ENCODE results near the gene BTBD1. TPM values are rescaled to one million over a fixed set of nuclear protein-coding genes. Genes with fewer than 3 reads are reported as not detected.

Gene BTBD1
- total RNA-seq, 1 experiment from 2014 or later: 36.1 TPM

- peak overlapping the region; percentile 21 for H3K27ac Mint-ChIP-seq (ENCODE audit: unreplicated experiment)
- BruUV-seq (replicated peaks): no TSS peak
- H3K27me3 Mint-ChIP-seq (ENCODE audit: insufficient read depth, unreplicated experiment): no peaks in the 10 kb centered on the region
- no peak for TF ChIP-seq CTCF (IDR thresholded peaks at IDR 0.05; ENCODE audit: insufficient read depth in 1 of 2, low read depth in 1 of 2, low read length in 1 of 2, severe bottlenecking in 1 of 2, unreplicated experiment in 1 of 2)
- H3K4me1 Mint-ChIP-seq (ENCODE audit: low read depth, unreplicated experiment): peaks cover 10% of the 10 kb centered on the region
- CTCF ChIA-PET: no interaction called here
- POLR2A ChIA-PET: no interaction called here
- Histone ChIP-seq H3K4me3 (ENCODE audit: low read depth, low read length) (peak overlapping the region; percentile 81), H3K27me3 (replicated peaks; ENCODE audit: control insufficient read depth, insufficient read depth, low read length) (no peaks in the 10 kb centered on the region), H3K9me3 (no peaks in the 10 kb centered on the region), H3K36me3 (ENCODE audit: control insufficient read depth, insufficient read depth, low read length) (no peaks in the 10 kb centered on the region; the same call in 1 of the 2 replicates), H3K4me1 (peaks cover 39% of the 10 kb centered on the region)
- peaks cover 15% of the 10 kb centered on the region for H3K36me3 Mint-ChIP-seq (ENCODE audit: insufficient read depth, unreplicated experiment)
- intact Hi-C loops (cut with micrococcal nuclease; ENCODE audit: unreplicated experiment): loop anchor here (5.0 kb wide), 1 partner anchor 53 kb away; the partner anchor contains the start of gene C15orf40
- no peak for DNase-seq
- no peaks in the 10 kb centered on the region for H3K9me3 Mint-ChIP-seq (ENCODE audit: unreplicated experiment)
- H3K4me3 Mint-ChIP-seq (ENCODE audit: unreplicated experiment): peak overlapping the region; percentile 75
Observed at GRCh38 chr15:83064859-83065258, 2.2 kb downstream of the BTBD1 start.

- Mint-ChIP-seq H3K36me3 (ENCODE audit: insufficient read depth, unreplicated experiment) (peaks cover 7% of the 10 kb centered on the region), H3K4me1 (ENCODE audit: low read depth, unreplicated experiment) (peaks cover 10% of the 10 kb centered on the region), H3K9me3 (ENCODE audit: unreplicated experiment) (no peaks in the 10 kb centered on the region), H3K27ac (ENCODE audit: unreplicated experiment) (no peak overlapping the region), H3K4me3 (ENCODE audit: unreplicated experiment) (no peak overlapping the region), H3K27me3 (ENCODE audit: insufficient read depth, unreplicated experiment) (no peaks in the 10 kb centered on the region)
- BruUV-seq (replicated peaks): no TSS peak
- Histone ChIP-seq H3K4me3 (ENCODE audit: low read depth, low read length) (no peak overlapping the region), H3K27me3 (replicated peaks; ENCODE audit: control insufficient read depth, insufficient read depth, low read length) (no peaks in the 10 kb centered on the region), H3K9me3 (no peaks in the 10 kb centered on the region), H3K4me1 (peaks cover 39% of the 10 kb centered on the region), H3K36me3 (ENCODE audit: control insufficient read depth, insufficient read depth, low read length) (no peaks in the 10 kb centered on the region; the same call in 1 of the 2 replicates)
- CTCF ChIA-PET: no interaction called here
- POLR2A ChIA-PET: no interaction called here
- TF ChIP-seq CTCF (IDR thresholded peaks at IDR 0.05; ENCODE audit: insufficient read depth in 1 of 2, low read depth in 1 of 2, low read length in 1 of 2, severe bottlenecking in 1 of 2, unreplicated experiment in 1 of 2): no peak
- intact Hi-C loops (cut with micrococcal nuclease; ENCODE audit: unreplicated experiment): no loop called here
- DNase-seq: no peak
Observed at GRCh38 chr15:83063551-83063950, 3.5 kb downstream of the BTBD1 start.

GRCh38 chr15:83062768-83063180 is 4.3 kb downstream of the BTBD1 start:
- no peak overlapping the region for H3K27ac Mint-ChIP-seq (ENCODE audit: unreplicated experiment)
- Histone ChIP-seq H3K27me3 (replicated peaks; ENCODE audit: control insufficient read depth, insufficient read depth, low read length) (no peaks in the 10 kb centered on the region), H3K4me1 (peaks cover 39% of the 10 kb centered on the region), H3K36me3 (ENCODE audit: control insufficient read depth, insufficient read depth, low read length) (no peaks in the 10 kb centered on the region; the same call in 1 of the 2 replicates), H3K4me3 (ENCODE audit: low read depth, low read length) (no peak overlapping the region), H3K9me3 (no peaks in the 10 kb centered on the region)
- ChIA-PET POLR2A (no interaction called here), CTCF (no interaction called here)
- H3K4me1 Mint-ChIP-seq (ENCODE audit: low read depth, unreplicated experiment): peaks cover 10% of the 10 kb centered on the region
- intact Hi-C loops (cut with micrococcal nuclease; ENCODE audit: unreplicated experiment): no loop called here
- peaks cover 10% of the 10 kb centered on the region for H3K36me3 Mint-ChIP-seq (ENCODE audit: insufficient read depth, unreplicated experiment)
- no peak for TF ChIP-seq CTCF (IDR thresholded peaks at IDR 0.05; ENCODE audit: insufficient read depth in 1 of 2, low read depth in 1 of 2, low read length in 1 of 2, severe bottlenecking in 1 of 2, unreplicated experiment in 1 of 2)
- BruUV-seq (replicated peaks): no TSS peak
- H3K27me3 Mint-ChIP-seq (ENCODE audit: insufficient read depth, unreplicated experiment): no peaks in the 10 kb centered on the region
- no peak for DNase-seq
- no peak overlapping the region for H3K4me3 Mint-ChIP-seq (ENCODE audit: unreplicated experiment)
- H3K9me3 Mint-ChIP-seq (ENCODE audit: unreplicated experiment): no peaks in the 10 kb centered on the region

Data from Caco-2 (cell line).